H9 (cell line): ENCODE measurements around the gene PGF. TPM values are rescaled to one million over a fixed set of nuclear protein-coding genes. Genes with fewer than 3 reads are reported as not detected.

ENCODE experiments used
- DNase-seq: peaks from one replicate; pipeline ENCODE4 v3.0.0-alpha.2; 2017
- H2AFZ ChIP-seq: one replicate; pipeline ENCODE4 v1.6.1; 2013; ENCODE audit warnings: mild to moderate bottlenecking, low read length, control low read depth, moderate library complexity
- H2AK5ac ChIP-seq: 2 replicates; pipeline ENCODE4 v1.6.1; 2013; ENCODE audit warnings: low read length, control low read depth, mixed read lengths; ENCODE audit not compliant: insufficient read length
- H2BK120ac ChIP-seq: one replicate; pipeline ENCODE4 v1.6.1; 2013; ENCODE audit warnings: low read depth, mild to moderate bottlenecking, low read length, control low read depth, inconsistent platforms; ENCODE audit not compliant: poor library complexity, severe bottlenecking
- H2BK12ac ChIP-seq: 2 replicates; pipeline ENCODE4 v1.6.1; 2013; ENCODE audit warnings: low read length, control low read depth, mixed read lengths, low read depth; ENCODE audit not compliant: insufficient read length
- H2BK15ac ChIP-seq: 2 replicates; pipeline ENCODE4 v1.6.1; 2013; ENCODE audit warnings: low read depth, low read length, control low read depth
- H2BK20ac ChIP-seq: one replicate; pipeline ENCODE4 v1.6.1; 2013; ENCODE audit warnings: low read depth, mild to moderate bottlenecking, low read length, control low read depth, inconsistent platforms; ENCODE audit not compliant: poor library complexity, severe bottlenecking
- H2BK5ac ChIP-seq: 2 replicates; pipeline ENCODE4 v1.6.1; 2013; ENCODE audit warnings: low read length, control low read depth, mixed read lengths; ENCODE audit not compliant: insufficient read length
- H3K14ac ChIP-seq: 2 replicates; pipeline ENCODE4 v1.6.1; 2013; ENCODE audit warnings: low read length, control low read depth; ENCODE audit not compliant: insufficient read depth
- H3K18ac ChIP-seq: 2 replicates; pipeline ENCODE4 v1.6.1; 2013; ENCODE audit warnings: low read depth, mild to moderate bottlenecking, mixed read lengths, low read length, control low read depth; ENCODE audit not compliant: insufficient read length
- H3K23ac ChIP-seq: 2 replicates; pipeline ENCODE4 v1.6.1; 2013; ENCODE audit warnings: low read length, control low read depth, mixed read lengths, low read depth; ENCODE audit not compliant: insufficient read length
- H3K23me2 ChIP-seq: 2 replicates; pipeline ENCODE4 v1.6.1; 2013; ENCODE audit warnings: low read depth, mild to moderate bottlenecking, mixed read lengths, low read length, control low read depth; ENCODE audit not compliant: insufficient read length, poor library complexity, severe bottlenecking
- H3K27ac ChIP-seq: 2 replicates; pipeline ENCODE4 v1.5.1; 2013; ENCODE audit warnings: low read length, control low read depth, mixed read lengths, low read depth; ENCODE audit not compliant: insufficient read length
- H3K27me3 ChIP-seq: 2 replicates; pipeline ENCODE4 v1.6.1; 2013; ENCODE audit warnings: low read length, control low read depth, inconsistent platforms; ENCODE audit not compliant: insufficient read depth
- H3K4ac ChIP-seq: 2 replicates; pipeline ENCODE4 v1.6.1; 2013; ENCODE audit warnings: low read depth, mild to moderate bottlenecking, control low read depth, inconsistent platforms, low read length, moderate library complexity
- H3K4me1 ChIP-seq: 2 replicates; pipeline ENCODE4 v1.6.1; 2013; ENCODE audit warnings: low read length, control low read depth, inconsistent platforms; ENCODE audit not compliant: insufficient read depth
- H3K4me2 ChIP-seq: 2 replicates; pipeline ENCODE4 v1.6.1; 2013; ENCODE audit warnings: low read length, control low read depth, mixed read lengths; ENCODE audit not compliant: insufficient read length, insufficient read depth
- H3K56ac ChIP-seq: 2 replicates; pipeline ENCODE4 v1.6.1; 2013; ENCODE audit warnings: low read depth, mild to moderate bottlenecking, mixed read lengths, low read length, control low read depth; ENCODE audit not compliant: insufficient read length
- H3K79me1 ChIP-seq: 2 replicates; pipeline ENCODE4 v1.6.1; 2013; ENCODE audit warnings: low read depth, mild to moderate bottlenecking, moderate library complexity, low read length, control low read depth, inconsistent platforms; ENCODE audit not compliant: insufficient read depth, poor library complexity, severe bottlenecking
- H3K79me2 ChIP-seq: 2 replicates; pipeline ENCODE4 v1.6.1; 2013; ENCODE audit warnings: low read length, control low read depth, inconsistent platforms; ENCODE audit not compliant: insufficient read depth
- H3K9ac ChIP-seq: 2 replicates; pipeline ENCODE4 v1.6.1; 2013; ENCODE audit warnings: low read length, control low read depth, mixed read lengths; ENCODE audit not compliant: insufficient read length; ENCODE audit errors: extremely low read depth
- H3K9me3 ChIP-seq: one replicate; pipeline ENCODE4 v1.6.1; 2013; ENCODE audit warnings: low read depth, low read length, inconsistent platforms; ENCODE audit not compliant: control insufficient read depth
- H3T11ph ChIP-seq: one replicate; pipeline ENCODE4 v1.6.1; 2013; ENCODE audit warnings: mild to moderate bottlenecking, low read length, control low read depth, inconsistent platforms
- H4K20me1 ChIP-seq: one replicate; pipeline ENCODE4 v1.6.1; 2013; ENCODE audit not compliant: control insufficient read depth, insufficient read length, insufficient read depth
- H4K5ac ChIP-seq: 2 replicates; pipeline ENCODE4 v1.6.1; 2013; ENCODE audit warnings: low read depth, mild to moderate bottlenecking, mixed read lengths, low read length, control low read depth; ENCODE audit not compliant: insufficient read length
- H4K8ac ChIP-seq: replicated peaks from 2 replicates; pipeline ENCODE4 v1.6.1; 2013; ENCODE audit warnings: low read length, control low read depth, mixed read lengths, low read depth; ENCODE audit not compliant: insufficient read length
- H4K91ac ChIP-seq: 2 replicates; pipeline ENCODE4 v1.6.1; 2013; ENCODE audit warnings: low read depth, mild to moderate bottlenecking, moderate library complexity, mixed read lengths, low read length, control low read depth; ENCODE audit not compliant: insufficient read length
- H3K27ac Mint-ChIP-seq, 3 experiments: 2 replicates in 2 of 3; 3 replicates in 1 of 3; pipeline ENCODE4 v1.8.0; 2020 to 2021; ENCODE audit warnings: mixed read lengths in 3 of 3, mild to moderate bottlenecking in 1 of 3, moderate library complexity in 1 of 3
- H3K27me3 Mint-ChIP-seq: 2 replicates; pipeline ENCODE4 v1.8.0; 2021; ENCODE audit warnings: low read depth, mild to moderate bottlenecking, moderate library complexity, mixed read lengths
- H3K36me3 Mint-ChIP-seq, 3 experiments: 2 replicates in 2 of 3; 3 replicates in 1 of 3; pipeline ENCODE4 v1.8.0; 2020 to 2021; ENCODE audit warnings: low read depth in 3 of 3, mixed read lengths in 3 of 3; ENCODE audit not compliant: insufficient read depth in 1 of 3
- H3K4me1 Mint-ChIP-seq, 2 experiments: 2 replicates each; pipeline ENCODE4 v1.8.0; 2020; ENCODE audit warnings: mixed read lengths in 2 of 2
- H3K4me3 Mint-ChIP-seq, 2 experiments: 2 replicates in 1 of 2; 3 replicates in 1 of 2; pipeline ENCODE4 v1.8.0; 2020 to 2021; ENCODE audit warnings: mild to moderate bottlenecking in 2 of 2, mixed read lengths in 2 of 2, moderate library complexity in 1 of 2
- H3K9me3 Mint-ChIP-seq, 2 experiments: 2 replicates in 1 of 2; 3 replicates in 1 of 2; pipeline ENCODE4 v1.8.0; 2020; ENCODE audit warnings: mild to moderate bottlenecking in 2 of 2, mixed read lengths in 2 of 2, moderate library complexity in 1 of 2
- WGBS: extraction: QIAGEN DNeasy Blood & Tissue Kit; methylation state at CpG from one replicate; pipeline ENCODE4 v1.1.7; 2013; ENCODE audit warnings: missing lambda C conversion rate, low lambda C conversion rate, mixed read lengths; ENCODE audit not compliant: insufficient read length; ENCODE audit errors: extremely low coverage; 5-methylcytosine and 5-hydroxymethylcytosine counted together
- total RNA-seq: library from RNA; stranded (reverse); gene quantifications from 2 replicates; pipeline ENCODE4 v1.2.1, GENCODE V29; 2021
- TF ChIP-seq, protein P1 (sequence below): fragments of 200-600 bp; sonication (generic); conservative IDR thresholded peaks from 3 replicates; pipeline ENCODE4 v1.8.0; 2021; ENCODE audit warnings: antibody characterized with exemption, mild to moderate bottlenecking

The PGF gene
- total RNA-seq, 1 experiment from 2014 or later, result 2.3 TPM

DNA sequence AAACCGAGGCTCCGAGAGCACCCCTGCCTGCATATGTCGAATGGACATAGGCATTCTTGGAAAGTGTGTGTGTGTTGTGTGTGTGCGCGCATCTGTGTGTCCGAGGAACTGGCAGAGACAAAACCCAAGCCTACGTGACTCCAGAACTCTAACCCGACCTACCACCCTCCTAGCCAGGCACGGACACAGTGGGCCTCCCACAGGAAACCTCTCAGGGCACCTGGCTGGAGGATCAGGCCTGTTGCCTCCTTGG is 556 bp upstream of the PGF start:
- Histone ChIP-seq H3K14ac (no peak overlapping the region), H2BK15ac (no peak overlapping the region), H4K5ac (no peak overlapping the region), H4K20me1 (no peaks in the 10 kb centered on the region), H2BK20ac (no peak overlapping the region), H3K18ac (no peak overlapping the region), H3K56ac (no peak overlapping the region), H3K4me1 (no peaks in the 10 kb centered on the region; the same call in 1 of the 2 replicates), H3K4ac (no peak overlapping the region), H4K91ac (no peak overlapping the region), H3K23ac (no peak overlapping the region), H2AK5ac (no peak overlapping the region), H2BK120ac (no peak overlapping the region), H3K9me3 (no peaks in the 10 kb centered on the region), H3T11ph (no peak overlapping the region), H3K79me2 (no peaks in the 10 kb centered on the region), H3K9ac (no peak overlapping the region), H4K8ac (no peak overlapping the region), H2BK12ac (no peak overlapping the region), H2BK5ac (no peak overlapping the region), H3K27ac (no peak overlapping the region), H2AFZ (no peak overlapping the region), H3K4me2 (peak overlapping the region; percentile 18), H3K23me2 (no peaks in the 10 kb centered on the region), H3K27me3 (no peaks in the 10 kb centered on the region; the same call in 1 of the 2 replicates), H3K79me1 (no peaks in the 10 kb centered on the region)
- no CpG with 5 or more reads among the region's 9 CpGs for WGBS
- H3K4me1 Mint-ChIP-seq, result peaks cover 10 to 15% of the 10 kb centered on the region in 2 experiments
- H3K27ac Mint-ChIP-seq, result no peak overlapping the region
- H3K36me3 Mint-ChIP-seq, result no peaks in the 10 kb centered on the region; a peak in 1 of 7 replicates
- H3K27me3 Mint-ChIP-seq, result peaks cover 21% of the 10 kb centered on the region
- H3K9me3 Mint-ChIP-seq, result no peaks in the 10 kb centered on the region
- TF ChIP-seq, protein P1, sequence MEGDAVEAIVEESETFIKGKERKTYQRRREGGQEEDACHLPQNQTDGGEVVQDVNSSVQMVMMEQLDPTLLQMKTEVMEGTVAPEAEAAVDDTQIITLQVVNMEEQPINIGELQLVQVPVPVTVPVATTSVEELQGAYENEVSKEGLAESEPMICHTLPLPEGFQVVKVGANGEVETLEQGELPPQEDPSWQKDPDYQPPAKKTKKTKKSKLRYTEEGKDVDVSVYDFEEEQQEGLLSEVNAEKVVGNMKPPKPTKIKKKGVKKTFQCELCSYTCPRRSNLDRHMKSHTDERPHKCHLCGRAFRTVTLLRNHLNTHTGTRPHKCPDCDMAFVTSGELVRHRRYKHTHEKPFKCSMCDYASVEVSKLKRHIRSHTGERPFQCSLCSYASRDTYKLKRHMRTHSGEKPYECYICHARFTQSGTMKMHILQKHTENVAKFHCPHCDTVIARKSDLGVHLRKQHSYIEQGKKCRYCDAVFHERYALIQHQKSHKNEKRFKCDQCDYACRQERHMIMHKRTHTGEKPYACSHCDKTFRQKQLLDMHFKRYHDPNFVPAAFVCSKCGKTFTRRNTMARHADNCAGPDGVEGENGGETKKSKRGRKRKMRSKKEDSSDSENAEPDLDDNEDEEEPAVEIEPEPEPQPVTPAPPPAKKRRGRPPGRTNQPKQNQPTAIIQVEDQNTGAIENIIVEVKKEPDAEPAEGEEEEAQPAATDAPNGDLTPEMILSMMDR, result no peak
- DNase-seq, result no peak
- H3K4me3 Mint-ChIP-seq, result peak overlapping the region; percentile 25 to 47
